Measurements from ENCODE around the gene PBOV1.

Gene PBOV1

DNA sequence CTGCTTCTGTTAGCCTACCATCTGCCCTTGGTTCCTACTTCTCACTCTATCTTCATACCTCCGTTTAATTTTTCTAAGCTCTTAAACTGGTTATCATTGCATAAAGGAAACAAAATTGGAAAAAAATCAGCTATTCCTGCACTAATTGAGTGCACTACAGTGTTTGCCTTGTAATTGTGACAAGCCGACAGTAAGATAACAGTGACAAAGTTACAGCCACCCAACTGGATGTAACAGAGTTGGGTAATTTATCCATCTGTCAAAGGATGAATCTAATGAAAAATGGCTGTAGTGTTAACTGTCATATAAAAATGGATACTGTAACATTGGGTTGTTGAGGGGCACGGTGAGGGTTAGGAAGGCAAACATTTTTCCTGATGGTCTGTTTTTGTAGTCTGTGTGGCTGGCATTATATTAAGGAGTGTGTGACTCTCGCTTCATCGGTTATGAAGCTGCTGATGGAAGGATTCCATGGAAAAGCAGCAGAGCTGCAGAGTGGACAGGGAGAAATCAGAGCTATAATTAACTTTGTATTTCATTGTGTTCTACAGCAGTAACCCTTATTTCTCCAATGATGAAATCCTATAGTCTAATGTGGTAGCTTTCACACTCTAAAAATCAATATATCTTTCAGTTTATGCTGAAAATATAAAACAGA, 12.7 kb downstream of the PBOV1 start:
- no peak for DNase-seq (ENCODE audit: low read depth, low spot score)

DNA sequence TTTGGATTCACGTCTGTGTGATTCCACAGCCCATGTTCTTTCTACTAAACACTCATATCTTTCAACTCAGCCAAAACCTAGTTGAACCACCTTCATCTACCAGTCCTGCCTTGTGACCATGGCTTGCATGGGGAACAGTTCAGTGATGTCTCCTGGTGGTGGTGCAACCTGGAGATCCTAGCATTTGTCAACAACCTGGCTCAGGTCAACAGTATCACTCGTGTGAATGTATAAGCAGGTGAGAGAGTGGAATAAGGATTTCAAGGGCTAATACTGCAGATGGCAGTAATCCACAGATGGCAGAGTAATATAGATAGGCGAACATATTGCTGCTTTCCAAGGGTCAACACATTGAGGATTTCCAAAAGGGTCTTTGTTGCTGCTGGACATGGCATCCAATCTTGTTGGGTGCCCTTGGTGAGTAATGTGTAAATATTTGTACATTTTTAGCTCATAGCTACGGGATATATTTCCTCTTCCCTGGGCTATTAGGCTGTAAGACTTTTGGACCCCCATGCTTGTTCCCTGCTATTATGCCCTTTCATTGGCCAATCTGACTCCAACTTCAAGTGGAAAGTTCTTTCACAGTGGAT, 13.4 kb downstream of the PBOV1 start:
- no peak for DNase-seq (ENCODE audit: low read depth, low spot score)

DNA sequence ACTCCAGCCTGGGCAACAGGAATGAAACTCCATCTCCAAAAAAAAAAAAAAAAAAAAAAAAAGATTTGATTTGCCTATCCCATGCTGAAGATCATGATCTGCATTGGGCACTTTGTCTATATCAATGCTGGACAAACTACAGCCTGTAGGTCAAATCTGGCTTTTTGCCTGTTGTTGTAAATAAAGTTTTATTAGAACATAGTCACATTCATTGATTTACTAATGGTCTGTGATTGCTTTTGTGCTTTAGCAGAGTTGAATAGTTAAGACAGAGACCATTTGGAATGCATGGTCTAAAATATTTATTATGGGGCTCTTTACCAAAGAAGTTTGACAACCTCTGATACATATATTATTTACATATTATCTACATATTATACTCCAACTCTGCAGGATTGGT, 14.0 kb downstream of the PBOV1 start:
- no peak for DNase-seq (ENCODE audit: low read depth, low spot score)

DNA sequence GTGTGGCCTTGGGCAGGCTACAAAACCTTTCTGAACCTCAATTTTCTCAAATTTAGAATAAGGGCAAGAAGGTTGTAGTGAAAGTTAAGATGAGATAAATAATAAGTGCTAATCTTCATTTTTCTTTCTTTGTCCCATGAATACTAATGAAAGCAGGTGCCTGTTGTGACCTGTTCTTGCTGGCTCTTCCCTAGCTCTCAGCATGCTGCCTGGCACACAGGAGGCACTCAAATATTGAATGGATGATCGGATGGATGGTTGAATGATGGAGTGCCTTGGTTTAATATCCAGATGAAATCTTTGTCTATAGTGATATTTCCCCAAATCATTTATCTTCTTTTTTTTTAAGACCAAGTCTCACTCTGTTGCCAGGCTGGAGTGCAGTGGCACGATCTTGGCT, 15.0 kb downstream of the PBOV1 start:
- DNase-seq (ENCODE audit: low read depth, low spot score): no peak

DNA sequence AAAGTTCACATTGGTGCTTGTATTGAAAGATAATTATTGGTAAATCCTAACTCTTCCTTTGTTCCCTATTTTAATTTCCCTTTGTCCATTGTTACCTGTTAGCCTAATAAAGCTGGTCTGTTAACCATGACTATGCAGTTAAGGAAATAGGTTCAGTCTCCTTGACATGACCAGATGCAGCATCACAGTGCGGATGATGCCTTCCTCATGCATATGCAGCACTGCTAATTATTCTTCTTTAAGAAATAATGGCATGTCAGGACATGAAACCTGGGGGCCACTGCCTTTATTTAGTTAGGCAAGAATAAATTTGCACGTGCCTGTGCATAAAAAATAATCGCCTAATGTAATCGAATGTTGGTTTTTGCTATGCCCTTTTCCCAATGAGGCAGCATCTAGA, 16.5 kb downstream of the PBOV1 start:
- no peak for DNase-seq (ENCODE audit: low read depth, low spot score)

DNA sequence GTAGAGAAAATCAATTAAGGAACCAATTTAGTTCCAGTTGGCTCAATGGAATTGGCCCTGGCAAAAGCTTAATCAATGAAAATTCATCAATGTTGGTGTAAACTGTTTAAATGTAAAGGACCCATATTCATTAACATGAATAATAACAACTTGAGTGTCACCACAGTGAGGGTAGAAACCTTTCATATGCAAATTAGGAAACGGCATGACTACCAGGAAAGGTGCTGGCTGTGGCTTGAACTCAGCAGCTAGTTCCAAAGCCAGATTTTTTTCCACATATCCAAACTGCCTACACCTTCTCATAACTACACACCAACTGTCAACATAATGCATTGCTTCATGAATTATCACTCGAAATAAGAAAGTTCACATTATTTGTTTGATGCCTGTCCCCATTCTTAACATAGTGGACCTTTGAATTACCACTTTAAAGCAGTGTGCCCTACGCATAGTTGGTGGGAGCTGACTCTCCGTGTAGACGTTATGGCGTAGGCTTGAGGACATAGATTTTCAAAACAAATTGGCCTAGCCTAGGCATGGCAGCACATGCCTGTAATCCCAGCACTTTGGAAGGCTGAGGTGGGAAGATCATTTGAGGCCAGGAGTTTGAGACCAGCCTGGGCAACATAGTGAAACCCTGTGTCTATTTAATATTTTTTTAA, 19.7 kb downstream of the PBOV1 start:
- no peak for DNase-seq (ENCODE audit: low read depth, low spot score)

DNA sequence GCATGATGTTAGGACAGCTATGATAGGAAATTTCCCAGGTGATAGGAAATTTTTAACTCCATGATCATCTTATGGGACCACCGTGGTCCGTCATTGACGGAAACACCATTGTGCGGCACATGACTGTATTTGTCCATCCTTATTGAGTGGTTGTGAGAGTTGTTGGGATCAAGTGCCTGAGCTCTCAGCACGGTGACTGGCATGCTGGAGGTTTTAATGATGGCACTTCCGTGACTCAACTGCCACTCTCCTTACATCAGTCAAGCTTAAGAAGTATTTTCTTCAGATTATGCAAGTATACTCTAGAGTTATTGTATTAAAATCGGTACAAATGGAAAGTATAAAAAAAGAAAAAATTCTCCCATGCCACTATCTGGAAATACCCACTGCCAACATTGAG, 20.7 kb downstream of the PBOV1 start:
- DNase-seq (ENCODE audit: low read depth, low spot score): no peak

DNA sequence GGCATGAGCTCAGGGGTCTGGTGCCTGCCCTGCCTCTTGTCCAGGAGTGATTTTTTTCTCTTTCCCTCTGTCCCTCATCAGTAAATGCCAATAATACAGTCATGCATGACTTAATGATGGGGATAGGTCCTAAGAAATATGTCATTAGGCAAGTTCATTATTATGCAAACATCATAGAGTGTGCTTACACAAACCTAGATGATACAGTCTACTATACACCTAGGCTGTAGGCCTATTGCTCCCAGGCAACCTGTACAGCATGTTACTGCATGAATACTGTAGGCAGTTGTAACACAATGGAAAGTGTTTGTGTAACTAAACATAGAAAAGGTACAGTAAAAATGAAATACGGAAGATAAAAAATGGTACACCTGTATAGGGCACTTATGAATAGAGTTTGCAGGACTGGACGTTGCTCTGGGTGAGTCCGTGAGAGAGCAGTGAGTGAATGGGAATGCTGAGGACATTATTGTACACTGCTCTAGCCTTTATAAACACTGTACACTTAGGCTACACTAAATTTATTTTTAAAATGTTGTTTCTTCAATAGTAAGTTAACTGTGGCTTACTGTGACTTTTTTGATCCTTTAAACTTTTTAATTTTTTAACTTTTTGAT, 22.1 kb downstream of the PBOV1 start:
- no peak for DNase-seq (ENCODE audit: low read depth, low spot score)

DNA sequence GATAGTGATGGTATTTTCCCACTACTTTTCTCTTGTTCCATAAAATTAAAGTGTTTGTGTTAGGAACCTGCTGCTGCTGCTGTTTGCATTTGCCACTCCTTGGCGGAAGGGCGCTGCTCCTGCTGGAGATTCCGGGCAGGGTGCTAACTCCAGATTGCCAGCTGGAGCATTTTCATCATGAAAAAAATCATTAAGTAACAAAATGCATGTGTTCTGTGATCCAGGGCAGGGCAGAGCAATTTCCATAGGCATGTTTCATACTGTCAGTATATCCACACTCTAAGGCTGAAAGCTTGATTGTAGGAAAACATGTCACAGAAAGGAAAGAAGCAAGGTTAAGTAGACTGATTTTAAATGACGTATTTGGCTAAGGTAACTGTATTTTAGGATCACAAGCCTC, 24.0 kb downstream of the PBOV1 start:
- no peak for DNase-seq (ENCODE audit: low read depth, low spot score)

DNA sequence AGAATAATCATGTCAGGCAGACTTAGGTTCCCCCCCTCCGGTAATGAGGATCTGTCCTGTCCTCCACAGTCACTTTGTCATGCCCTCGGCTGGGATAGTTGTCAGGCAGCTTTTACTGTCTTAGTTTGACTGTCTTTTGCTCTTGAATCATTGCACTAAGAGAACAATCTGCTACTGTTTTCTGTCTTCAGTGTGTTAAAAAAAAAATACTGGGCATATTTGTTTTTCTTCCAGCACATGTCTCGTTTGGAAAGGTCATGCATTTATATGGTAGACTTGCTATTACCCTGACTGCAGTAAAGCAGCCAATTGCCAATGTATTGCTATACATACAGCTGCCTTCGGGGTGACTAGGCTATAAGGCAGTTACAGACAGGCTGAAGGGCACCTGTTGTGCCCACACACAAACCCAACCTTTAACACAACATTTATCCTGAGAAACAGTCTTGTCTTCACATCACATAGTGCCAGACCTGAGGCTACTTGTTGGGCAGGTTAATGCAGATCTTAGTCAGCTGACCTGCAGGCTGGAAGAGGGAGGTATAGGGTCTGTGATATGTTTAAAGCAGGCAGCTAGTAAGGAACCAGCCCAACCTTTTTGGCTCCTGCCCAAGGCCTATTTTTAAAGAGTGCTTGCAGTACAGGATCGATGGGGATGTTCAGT, 29.9 kb downstream of the PBOV1 start:
- peak; percentile 30 for DNase-seq (ENCODE audit: low read depth, low spot score)

DNA sequence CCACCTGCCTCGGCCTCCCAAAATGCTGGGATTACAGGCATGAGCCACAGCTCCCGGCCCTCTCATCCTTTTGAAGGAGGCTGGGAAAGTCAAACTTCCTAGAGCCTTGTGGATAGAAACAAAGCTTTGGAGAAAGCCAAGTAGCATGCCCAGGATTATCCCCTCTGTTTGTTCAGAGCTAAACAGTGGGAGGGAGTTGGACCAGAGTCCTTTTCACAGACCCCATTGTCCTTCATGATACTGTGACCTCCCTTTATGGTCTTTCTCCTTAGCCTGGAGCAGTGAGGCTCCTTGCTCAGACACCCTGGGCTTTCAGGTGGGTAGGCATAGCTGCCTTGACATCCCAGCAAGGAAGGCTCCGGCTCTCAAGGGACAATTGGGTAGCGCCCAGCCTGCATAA, 31.1 kb downstream of the PBOV1 start:
- DNase-seq (ENCODE audit: low read depth, low spot score): no peak

DNA sequence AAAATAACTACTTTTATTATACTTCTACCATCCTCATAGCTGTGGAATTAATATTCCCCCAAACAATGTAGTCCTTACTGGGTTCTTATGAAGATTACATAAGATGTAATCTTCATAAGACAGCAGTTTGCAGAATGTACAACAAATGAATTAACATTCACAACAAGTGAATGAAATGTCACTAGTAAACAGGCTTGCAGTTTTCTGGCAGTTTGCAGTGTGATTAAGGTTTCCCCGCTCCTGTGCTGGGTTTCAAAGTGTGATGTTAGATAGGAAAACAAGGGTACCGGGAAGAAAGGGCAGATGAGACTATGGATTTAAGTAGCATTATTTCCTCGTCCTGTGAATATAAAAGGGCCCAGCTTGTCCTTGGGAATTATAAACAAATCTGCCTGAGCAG, 34.1 kb downstream of the PBOV1 start:
- DNase-seq (ENCODE audit: low read depth, low spot score): no peak

DNA sequence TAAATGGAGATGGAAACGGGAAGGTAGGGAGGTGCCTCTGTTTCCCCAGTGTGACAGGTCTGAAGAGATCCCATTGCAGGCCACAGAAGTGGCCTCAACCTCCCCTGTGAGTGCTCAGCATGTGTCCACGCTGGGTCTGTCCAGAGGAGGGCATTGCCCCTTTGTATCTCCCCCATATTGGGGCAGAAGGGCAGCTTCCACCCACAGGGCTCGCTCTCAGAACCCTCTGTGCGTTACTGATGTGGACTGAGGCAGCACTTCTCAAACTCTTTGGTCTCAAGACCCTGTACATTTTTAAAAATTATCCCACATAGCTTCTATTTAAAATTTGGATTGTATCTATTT, 34.5 kb downstream of the PBOV1 start:
- DNase-seq (ENCODE audit: low read depth, low spot score): no peak

DNA sequence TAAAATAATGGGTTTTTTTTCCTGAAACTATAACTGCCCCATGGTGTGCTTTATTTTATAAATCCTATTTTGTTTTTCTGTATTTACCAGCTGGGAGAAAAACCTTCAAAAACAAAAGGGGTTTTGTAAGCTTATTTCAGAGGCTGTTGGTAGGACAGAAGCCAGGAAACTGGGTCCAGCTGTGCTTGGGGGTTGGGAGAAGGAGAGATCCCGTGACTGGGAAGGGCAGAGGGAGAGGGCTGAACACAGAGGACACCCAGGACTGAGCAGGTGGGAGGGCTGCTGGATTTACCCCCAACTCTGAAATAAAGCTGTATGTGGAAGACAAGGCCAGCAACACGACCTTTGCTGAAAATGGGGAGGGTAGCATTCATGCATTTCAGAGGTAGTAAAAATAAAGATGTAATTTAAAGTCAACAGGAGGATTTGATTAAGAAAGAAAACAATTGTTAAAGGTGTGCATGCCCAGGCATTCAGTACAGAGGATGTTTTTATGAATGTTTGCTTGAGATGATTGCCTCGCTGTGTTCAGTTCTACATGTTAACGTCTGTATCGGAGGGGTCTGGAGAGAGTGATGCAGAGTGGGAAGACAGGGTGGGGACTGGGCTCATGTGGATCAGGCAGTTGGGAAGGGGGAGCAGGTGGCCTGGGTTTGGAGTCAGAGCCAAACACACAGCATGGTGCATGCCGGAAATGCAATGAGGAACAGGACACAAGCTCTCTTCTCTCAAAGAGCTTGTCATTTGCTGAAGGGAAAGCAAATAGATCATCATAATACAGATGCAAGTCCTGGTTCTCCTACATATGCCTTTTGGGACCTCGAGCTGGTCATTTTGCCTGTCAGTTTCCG, 35.1 kb downstream of the PBOV1 start:
- DNase-seq (ENCODE audit: low read depth, low spot score): no peak

DNA sequence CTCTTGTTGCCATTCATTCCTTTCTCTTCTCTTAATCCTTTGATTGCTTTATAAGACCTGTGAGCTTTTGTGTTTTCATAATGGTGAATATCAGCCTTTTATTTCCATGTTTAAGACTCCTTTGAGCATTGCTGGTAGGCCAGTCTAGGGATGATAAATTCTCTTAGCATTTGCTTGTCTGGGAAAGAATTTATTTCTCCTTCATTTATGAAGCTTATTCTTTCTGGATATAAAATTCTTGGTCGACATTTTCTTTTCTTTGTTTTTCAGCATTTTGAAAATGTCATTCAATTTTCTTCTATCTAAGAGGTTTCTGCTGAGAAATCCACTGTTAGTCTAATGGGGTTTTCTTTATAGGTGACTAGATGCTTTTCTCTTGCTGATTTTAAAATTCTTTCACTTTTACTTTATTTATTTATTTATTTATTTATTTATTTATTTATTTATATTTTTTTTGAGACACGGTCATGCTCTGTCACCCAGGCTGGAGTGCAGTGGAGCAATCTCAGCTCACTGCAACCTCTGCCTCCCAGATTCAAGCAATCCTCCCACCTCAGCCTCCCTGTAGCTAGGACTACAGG, 41.5 kb downstream of the PBOV1 start:
- DNase-seq (ENCODE audit: low read depth, low spot score): no peak

DNA sequence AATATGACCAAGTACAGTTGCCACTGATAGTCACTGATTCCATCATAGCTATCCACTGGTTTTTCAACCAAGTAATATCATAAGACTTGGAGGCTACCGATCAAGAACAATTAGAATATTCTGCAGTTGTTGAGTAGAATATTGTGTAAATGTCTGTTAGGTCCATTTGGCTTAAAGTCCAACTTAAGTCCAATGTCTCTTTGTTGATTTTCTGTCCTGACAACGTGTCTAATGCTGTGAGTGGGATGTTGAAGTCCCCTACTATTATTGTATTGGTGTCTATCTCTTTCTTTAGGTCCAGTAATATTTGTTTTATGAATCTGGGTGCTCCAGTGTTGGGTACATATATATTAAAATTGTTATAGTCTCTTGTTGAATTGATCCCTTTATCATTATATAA, 42.7 kb downstream of the PBOV1 start:
- DNase-seq (ENCODE audit: low read depth, low spot score): no peak

All from ELF-1 (cell line).